ENCODE results near the gene ABCC12.
"Not testable (repeated sequence)": the region's sequence is repeated elsewhere in the genome, so short reads cannot be mapped to it uniquely, and the experiment has no call there.

The ABCC12 gene

DNA sequence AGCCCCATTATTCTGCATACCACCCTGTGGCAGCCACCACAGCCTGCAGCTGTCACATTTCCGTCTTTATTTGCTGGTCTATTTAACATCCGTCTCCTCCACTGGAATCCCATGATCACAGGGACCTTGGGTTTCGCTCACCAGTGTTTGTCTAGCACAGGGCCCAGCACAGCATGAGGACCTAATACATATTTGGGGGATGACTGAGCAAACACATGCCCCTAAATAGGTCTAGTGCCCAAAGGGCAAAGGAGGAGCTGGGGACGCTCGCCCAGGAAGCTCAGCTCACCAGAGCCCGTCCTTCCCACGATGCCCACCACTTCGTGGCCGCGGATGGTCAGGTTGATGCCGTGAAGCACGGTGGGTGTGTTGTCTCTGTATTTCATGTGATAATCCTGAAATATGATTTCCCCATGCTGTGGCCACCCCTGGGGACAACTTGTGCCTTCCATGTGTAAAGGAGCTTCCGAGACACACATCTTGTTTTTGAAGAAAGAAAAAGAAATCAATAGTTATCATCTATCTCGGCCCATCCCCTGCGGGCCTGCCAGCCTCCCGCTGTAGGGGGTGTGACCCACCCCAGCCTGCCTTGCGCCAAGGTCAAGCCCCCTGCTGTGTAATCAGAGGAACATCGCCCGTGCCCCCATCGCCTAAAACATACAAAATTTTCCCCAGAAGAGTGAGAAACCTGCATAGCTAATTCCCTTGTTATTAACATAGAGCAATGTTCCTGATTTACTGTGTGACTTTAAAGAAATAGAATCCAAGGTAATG is 21.0 kb upstream of the ABCC12 start:
- DNase-seq (no peak), ATAC-seq (no peak)
- Mint-ChIP-seq H3K27ac (no peak overlapping the region), H3K4me1 (no peaks in the 10 kb centered on the region), H3K27me3 (no peaks in the 10 kb centered on the region), H3K36me3 (ENCODE audit: low read depth) (no peaks in the 10 kb centered on the region), H3K9me3 (no peaks in the 10 kb centered on the region), H3K4me3 (no peak overlapping the region)

DNA sequence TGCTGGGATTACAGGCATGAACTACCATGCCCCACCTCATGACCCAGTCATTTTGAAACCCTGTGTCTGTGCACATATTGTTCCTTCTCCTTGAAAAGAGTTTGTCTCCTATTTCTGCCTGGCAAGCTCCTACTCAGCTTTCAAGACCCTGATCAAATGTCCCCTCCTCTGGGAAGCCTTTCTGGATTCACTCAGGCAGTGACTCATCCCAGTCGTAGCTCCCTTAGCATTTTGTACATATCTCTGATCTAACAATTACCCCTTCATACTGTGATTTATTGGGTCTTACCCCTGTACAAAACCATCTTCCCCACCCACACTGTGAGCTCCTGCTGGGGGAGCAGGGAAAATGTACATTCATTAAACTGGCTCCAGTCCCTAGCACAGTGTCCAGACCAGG is 18.1 kb upstream of the ABCC12 start:
- H3K4me3 Mint-ChIP-seq: no peak overlapping the region
- H3K27ac Mint-ChIP-seq: no peak overlapping the region
- no peaks in the 10 kb centered on the region for H3K4me1 Mint-ChIP-seq
- H3K27me3 Mint-ChIP-seq: no peaks in the 10 kb centered on the region
- DNase-seq (no peak), ATAC-seq (no peak)
- no peaks in the 10 kb centered on the region for H3K36me3 Mint-ChIP-seq (ENCODE audit: low read depth)
- H3K9me3 Mint-ChIP-seq: no peaks in the 10 kb centered on the region

DNA sequence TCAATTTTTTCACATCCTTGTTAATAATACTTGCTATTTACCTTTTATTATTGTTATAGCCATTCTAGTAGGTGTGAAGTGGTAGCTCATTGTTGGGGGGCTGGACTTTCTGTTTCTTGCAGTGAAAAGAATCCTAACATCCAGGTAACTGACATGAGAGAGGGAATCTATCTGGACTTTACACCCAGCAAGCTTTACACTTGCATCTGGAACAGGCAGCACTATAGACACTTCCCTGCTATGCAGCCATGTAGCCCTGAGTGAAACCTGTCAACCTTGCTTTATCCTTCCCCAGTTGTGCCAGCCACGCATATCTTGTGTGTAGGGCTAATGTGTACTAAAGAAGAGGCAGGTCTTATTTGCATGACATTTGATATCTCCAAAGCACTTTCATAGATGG is 16.9 kb upstream of the ABCC12 start:
- Mint-ChIP-seq H3K4me3 (no peak overlapping the region), H3K9me3 (no peaks in the 10 kb centered on the region), H3K36me3 (ENCODE audit: low read depth) (no peaks in the 10 kb centered on the region)

DNA sequence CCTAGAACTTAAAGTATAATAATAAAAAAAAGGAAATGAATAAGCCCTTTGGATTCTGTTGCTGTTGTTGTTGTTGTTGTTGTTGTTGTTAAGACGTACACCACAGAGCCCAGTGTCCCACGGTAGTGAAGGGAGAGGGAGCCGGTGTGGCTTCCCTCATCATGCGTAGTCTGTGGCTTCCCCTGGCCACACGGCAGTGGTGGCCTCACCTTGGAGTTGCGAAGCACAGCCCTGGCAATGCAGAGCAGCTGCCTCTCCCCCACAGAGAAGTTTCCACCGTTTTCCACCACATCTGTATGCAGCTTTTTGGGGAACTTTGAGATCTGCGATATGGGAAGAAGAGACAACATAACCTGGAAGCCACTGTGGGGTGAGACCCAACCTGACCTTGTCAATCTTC is 14.1 kb upstream of the ABCC12 start:
- peaks cover 1% of the 10 kb centered on the region for H3K4me1 Mint-ChIP-seq
- no peak overlapping the region for H3K4me3 Mint-ChIP-seq
- H3K36me3 Mint-ChIP-seq (ENCODE audit: low read depth): no peaks in the 10 kb centered on the region
- DNase-seq (no peak), ATAC-seq (no peak)
- no peak overlapping the region for H3K27ac Mint-ChIP-seq
- no peaks in the 10 kb centered on the region for H3K9me3 Mint-ChIP-seq
- peaks cover 1% of the 10 kb centered on the region for H3K27me3 Mint-ChIP-seq

More for the DNA sequence above, 16.9 kb upstream of the ABCC12 start:
- no peak for DNase-seq
- Mint-ChIP-seq H3K27me3 (peaks cover 1% of the 10 kb centered on the region), H3K4me1 (no peaks in the 10 kb centered on the region), H3K27ac (no peak overlapping the region)
- no peak for ATAC-seq

DNA sequence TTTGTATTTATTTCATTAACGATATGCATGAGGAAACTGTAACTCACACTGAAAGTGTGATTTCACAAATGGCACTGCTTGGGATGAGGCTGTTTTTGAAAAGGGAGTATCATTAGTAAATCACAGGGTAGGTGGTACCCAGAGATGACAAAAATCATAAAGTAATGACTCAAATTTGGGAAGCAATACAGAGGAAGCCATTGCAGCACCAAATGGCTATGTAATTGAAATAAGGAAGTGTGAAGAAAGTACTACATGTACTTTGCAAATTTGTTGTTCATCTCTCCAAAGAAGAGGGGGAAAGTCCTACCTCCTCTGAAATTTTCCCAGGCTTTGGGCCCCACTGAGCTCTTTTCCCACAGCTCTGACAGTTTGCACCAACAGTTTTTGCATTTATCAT is 12.3 kb upstream of the ABCC12 start:
- H3K4me3 Mint-ChIP-seq: no peak overlapping the region
- H3K27ac Mint-ChIP-seq: no peak overlapping the region
- DNase-seq: no peak
- H3K27me3 Mint-ChIP-seq: peaks cover 1% of the 10 kb centered on the region
- no peaks in the 10 kb centered on the region for H3K9me3 Mint-ChIP-seq
- H3K36me3 Mint-ChIP-seq (ENCODE audit: low read depth): no peaks in the 10 kb centered on the region
- peaks cover 3% of the 10 kb centered on the region for H3K4me1 Mint-ChIP-seq
- ATAC-seq: no peak

DNA sequence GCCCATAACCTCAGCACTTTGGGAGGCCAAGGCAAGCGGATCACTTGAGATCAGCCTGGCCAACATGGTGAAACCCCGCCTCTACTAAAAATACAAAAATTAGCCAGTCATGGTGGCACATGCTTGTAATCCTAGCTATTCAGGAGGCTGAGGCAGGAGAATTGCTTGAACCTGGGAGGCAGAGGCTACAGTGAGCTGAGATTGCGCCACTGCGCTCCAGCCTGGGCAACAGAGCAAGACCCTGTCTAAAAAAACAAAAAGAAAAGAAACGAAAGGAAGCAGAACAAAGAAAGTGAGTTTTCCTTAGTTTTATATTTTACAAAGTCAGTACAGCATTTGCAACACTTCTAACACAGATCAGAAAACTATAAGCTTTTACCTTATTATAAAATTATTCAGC is 10.8 kb upstream of the ABCC12 start:
- not testable (repeated sequence) for H3K27ac Mint-ChIP-seq; H3K9me3 Mint-ChIP-seq; H3K36me3 Mint-ChIP-seq (ENCODE audit: low read depth); H3K27me3 Mint-ChIP-seq; DNase-seq; ATAC-seq; H3K4me3 Mint-ChIP-seq; H3K4me1 Mint-ChIP-seq

DNA sequence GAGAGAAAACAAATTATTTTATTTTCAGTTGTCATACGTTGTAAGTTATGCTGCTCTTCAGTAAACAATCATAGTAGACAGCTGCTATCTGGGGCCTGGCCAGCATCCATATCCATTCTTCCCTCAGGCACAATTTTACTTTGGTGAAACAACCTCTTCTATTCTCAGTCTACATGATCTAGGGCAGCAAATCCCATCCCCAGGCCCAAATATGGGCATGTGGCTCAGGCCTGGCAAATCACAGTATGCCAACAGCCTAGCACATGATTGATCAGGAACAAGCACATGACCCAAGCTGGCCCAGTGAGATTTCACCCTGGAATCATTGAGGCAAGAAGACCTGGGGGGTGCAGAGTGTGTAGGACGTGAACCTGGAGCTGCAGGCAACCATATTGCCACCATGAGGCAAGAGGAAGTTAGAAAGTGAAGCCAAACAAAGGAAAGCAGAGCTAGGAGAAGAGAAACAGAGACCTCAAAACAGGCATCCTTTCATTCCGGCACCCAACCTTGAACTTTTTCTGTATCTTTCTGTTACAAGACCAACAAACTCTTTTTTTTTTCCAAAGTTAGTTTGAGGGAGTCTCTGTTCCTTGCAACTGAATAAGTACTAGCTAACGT is 10.3 kb upstream of the ABCC12 start:
- H3K4me1 Mint-ChIP-seq: peaks cover 3% of the 10 kb centered on the region
- H3K36me3 Mint-ChIP-seq (ENCODE audit: low read depth): no peaks in the 10 kb centered on the region
- no peak overlapping the region for H3K27ac Mint-ChIP-seq
- H3K27me3 Mint-ChIP-seq: peaks cover 8% of the 10 kb centered on the region
- H3K4me3 Mint-ChIP-seq: no peak overlapping the region
- H3K9me3 Mint-ChIP-seq: no peaks in the 10 kb centered on the region
- no peak for DNase-seq
- no peak for ATAC-seq

DNA sequence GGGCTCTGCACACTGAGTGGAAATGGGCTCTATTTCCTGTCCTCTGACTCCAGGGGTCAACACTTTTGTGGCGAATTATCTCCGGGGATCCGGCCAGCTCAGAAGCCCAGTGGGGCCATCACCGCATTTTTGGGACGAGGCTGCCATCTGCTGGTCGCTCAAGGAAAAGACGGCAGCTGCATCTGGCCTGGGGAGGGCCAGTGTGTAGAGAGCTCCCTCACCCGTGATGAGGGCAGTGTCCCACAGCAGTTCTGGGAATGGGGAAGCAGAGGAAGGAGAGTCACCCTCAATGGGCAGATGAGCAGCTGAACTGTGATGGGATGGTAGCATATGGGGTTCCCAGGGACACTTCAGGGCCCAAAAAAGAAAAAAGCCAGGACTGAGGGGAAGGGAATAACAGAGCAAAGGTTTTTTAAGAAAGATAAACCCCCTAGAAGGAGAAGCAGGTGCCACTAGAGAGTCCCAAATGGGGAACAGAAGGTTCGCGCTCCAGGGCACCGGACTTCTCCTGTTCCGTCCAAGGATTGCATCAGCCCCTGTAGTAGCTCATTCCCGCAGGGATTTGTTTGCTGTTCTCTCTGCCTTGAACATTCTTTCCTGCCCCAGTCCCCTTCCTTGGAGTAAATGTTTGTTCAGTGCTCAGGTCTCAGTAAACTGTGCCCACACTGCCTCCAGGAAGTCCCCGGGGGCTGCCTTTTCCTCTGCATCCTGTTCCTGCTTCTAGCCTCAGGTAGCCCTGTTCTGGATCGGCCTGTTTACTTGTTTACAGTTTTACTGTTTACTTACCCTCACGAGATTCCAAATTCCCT is 9.3 kb upstream of the ABCC12 start:
- DNase-seq (peak; percentile 73), ATAC-seq (peak; percentile 87)
- H3K27ac Mint-ChIP-seq: no peak overlapping the region
- H3K4me1 Mint-ChIP-seq: peaks cover 3% of the 10 kb centered on the region
- H3K9me3 Mint-ChIP-seq: no peaks in the 10 kb centered on the region
- no peaks in the 10 kb centered on the region for H3K36me3 Mint-ChIP-seq (ENCODE audit: low read depth)
- peaks cover 8% of the 10 kb centered on the region for H3K27me3 Mint-ChIP-seq
- no peak overlapping the region for H3K4me3 Mint-ChIP-seq

DNA sequence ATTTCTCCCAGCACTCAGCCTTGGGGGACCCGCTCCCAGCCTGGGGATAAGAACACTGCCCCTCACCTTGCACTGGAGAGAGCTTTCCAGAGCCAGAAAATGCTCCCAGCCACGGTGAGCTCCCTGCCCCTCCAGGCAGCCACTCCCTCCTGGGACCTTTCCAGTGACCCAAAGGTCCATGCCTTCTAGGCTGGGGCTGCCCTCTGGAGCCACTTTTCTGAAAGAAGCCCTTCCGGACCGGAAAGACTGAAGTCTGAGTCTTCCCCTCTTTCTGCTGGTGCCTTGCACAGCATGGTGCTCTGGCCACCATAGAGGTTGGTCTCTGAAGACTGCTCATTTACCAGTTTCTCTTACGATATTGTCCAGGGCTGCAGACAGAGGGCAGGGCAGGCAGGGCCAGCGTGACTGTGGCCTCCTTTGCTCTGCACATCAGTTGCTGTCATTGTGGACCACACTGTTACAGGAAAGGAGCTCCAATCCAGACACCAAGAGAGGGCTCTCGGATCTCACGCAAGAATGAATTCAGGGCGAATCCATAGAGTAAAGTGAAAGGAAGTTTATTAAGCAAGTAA is 7.1 kb upstream of the ABCC12 start:
- peaks cover 19% of the 10 kb centered on the region for H3K27me3 Mint-ChIP-seq
- peaks cover 18% of the 10 kb centered on the region for H3K4me1 Mint-ChIP-seq
- no peak overlapping the region for H3K4me3 Mint-ChIP-seq
- H3K27ac Mint-ChIP-seq: no peak overlapping the region
- H3K9me3 Mint-ChIP-seq: no peaks in the 10 kb centered on the region
- H3K36me3 Mint-ChIP-seq (ENCODE audit: low read depth): no peaks in the 10 kb centered on the region
- ATAC-seq (no peak), DNase-seq (no peak)

DNA sequence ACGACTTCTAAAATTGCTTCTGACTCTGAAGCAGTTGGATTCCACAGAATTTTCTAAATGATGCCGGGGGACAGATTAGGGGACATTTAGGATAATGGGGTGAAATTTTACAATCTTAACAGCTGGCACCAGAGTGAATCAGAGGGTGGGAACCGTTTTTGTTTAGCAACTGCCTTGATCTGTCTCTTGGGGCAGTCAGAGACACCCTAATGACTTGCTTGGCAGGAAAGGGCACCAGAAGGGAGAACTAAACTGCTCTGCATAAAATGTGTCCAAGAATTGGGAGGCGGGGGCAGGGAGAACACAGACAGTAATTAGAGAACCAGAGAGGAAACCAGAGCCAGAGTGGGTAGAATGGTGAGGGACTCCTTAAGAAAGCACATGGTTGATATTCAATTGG is 6.1 kb upstream of the ABCC12 start:
- Mint-ChIP-seq H3K27me3 (peaks cover 19% of the 10 kb centered on the region), H3K9me3 (no peaks in the 10 kb centered on the region), H3K4me1 (peaks cover 28% of the 10 kb centered on the region), H3K36me3 (ENCODE audit: low read depth) (no peaks in the 10 kb centered on the region), H3K4me3 (no peak overlapping the region), H3K27ac (no peak overlapping the region)
- DNase-seq (no peak), ATAC-seq (no peak)

DNA sequence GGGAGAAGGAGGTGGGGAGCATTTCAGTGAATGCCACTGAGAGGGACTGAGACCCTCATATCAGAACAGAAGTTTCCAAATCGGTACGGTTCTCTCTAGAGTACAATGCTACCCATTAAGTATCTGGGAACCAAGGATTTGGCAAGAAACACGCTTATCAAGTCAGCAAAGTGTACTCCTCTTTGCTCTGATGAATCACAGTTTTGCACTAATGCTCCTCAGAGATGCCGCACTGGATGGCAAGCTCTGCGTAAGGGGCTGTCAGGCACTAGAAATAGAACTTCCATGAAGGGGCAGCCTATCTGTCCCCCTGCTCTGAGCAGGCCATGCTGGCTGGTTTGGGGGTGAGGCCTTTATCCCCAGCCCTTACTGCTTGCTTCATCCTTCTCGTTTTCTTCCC is 4.8 kb upstream of the ABCC12 start:
- H3K4me3 Mint-ChIP-seq: no peak overlapping the region
- H3K9me3 Mint-ChIP-seq: no peaks in the 10 kb centered on the region
- peaks cover 30% of the 10 kb centered on the region for H3K4me1 Mint-ChIP-seq
- no peaks in the 10 kb centered on the region for H3K36me3 Mint-ChIP-seq (ENCODE audit: low read depth)
- peaks cover 26% of the 10 kb centered on the region for H3K27me3 Mint-ChIP-seq
- ATAC-seq (no peak), DNase-seq (no peak)
- H3K27ac Mint-ChIP-seq: no peak overlapping the region

DNA sequence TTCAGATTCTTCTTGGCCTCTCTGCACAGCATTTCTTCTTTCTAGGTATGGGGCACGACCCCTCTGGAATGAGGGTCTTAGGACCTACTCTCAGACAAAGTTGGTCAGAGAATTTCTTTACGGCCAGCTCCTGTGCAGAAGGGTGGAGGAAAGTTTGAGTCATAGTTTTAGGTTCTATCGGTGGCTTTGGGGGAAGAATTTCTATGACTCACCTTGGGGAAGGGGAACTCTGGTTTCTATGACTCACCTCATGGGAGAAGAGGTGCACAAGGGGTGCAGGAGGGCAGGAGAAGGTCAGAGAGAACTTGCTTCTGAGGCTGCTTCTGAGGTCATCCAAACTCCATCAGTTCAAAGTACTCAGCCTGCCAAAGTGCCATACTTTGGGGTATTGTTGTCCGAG is 2.5 kb upstream of the ABCC12 start:
- Mint-ChIP-seq H3K4me1 (peaks cover 27% of the 10 kb centered on the region), H3K27ac (peak overlapping the region; percentile 94), H3K9me3 (no peaks in the 10 kb centered on the region), H3K36me3 (ENCODE audit: low read depth) (no peaks in the 10 kb centered on the region), H3K27me3 (peaks cover 38% of the 10 kb centered on the region), H3K4me3 (peak overlapping the region; percentile 67)
- peak; percentile 53 for DNase-seq
- peak; percentile 97 for ATAC-seq

DNA sequence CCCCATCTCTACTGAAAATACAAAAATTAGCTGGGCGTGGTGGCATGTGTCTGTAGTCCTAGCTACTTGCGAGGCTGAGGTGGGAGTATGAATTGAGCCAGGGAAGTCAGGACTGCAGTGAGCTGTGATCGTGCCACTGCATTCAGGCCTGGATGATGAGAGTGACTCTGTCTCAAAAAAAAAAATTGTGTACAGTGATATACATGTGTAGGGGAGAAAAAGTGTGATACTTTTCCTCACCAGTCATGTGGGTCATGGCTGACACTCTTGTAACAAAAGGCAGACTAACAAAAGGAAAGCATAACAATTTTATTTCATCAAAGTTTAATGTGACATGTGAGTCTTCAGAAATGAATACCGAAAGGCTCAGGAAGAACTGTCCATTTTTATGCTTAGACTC is 2.0 kb upstream of the ABCC12 start:
- H3K9me3 Mint-ChIP-seq: no peaks in the 10 kb centered on the region
- peak; percentile 48 for ATAC-seq
- peak overlapping the region; percentile 67 for H3K4me3 Mint-ChIP-seq
- peak overlapping the region; percentile 94 for H3K27ac Mint-ChIP-seq
- H3K27me3 Mint-ChIP-seq: peaks cover 39% of the 10 kb centered on the region
- peaks cover 27% of the 10 kb centered on the region for H3K4me1 Mint-ChIP-seq
- DNase-seq: peak; percentile 22
- no peaks in the 10 kb centered on the region for H3K36me3 Mint-ChIP-seq (ENCODE audit: low read depth)

DNA sequence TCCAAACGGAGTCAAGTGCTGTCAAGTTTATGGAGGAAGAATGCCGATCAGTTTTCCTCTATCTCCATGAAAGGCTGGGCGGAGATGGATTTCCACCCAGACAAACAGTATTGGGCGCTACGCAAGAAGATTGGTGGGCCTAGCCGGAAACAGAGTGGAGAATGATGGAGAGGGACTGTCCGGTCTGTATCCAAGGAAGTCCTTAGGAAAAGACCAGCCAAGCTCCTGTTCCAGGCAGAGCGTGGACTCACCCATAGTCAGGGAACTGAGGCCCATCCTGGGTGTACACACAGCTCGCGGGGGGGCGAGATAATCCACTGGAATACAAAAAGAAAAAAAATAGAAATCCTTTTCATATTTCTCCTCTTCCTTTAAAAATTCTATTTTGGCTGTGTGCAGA is 1.5 kb upstream of the ABCC12 start:
- H3K27ac Mint-ChIP-seq: peak overlapping the region; percentile 94
- H3K4me3 Mint-ChIP-seq: no peak overlapping the region
- no peaks in the 10 kb centered on the region for H3K36me3 Mint-ChIP-seq (ENCODE audit: low read depth)

More for the DNA sequence above, 1.5 kb upstream of the ABCC12 start:
- ATAC-seq: no peak
- no peaks in the 10 kb centered on the region for H3K9me3 Mint-ChIP-seq
- no peak for DNase-seq
- H3K4me1 Mint-ChIP-seq: peaks cover 27% of the 10 kb centered on the region
- H3K27me3 Mint-ChIP-seq: peaks cover 42% of the 10 kb centered on the region
